IMR-90 (cell line): ENCODE results near the gene ARF3. TPM values are rescaled to one million over a fixed set of nuclear protein-coding genes. Genes with fewer than 3 reads are reported as not detected.

Experiments used
- ATAC-seq: fragments of 200-7000 bp; cut with Tn5 transposase; 2 replicates; pipeline ENCODE4 v1.9.1; 2020; ENCODE audit warnings: low read depth, mild to moderate bottlenecking, moderate library complexity
- BruUV-seq: library from RNA; stranded (reverse); fragments of 400-500 nt; replicated peaks from 2 replicates; lab custom pipeline; 2021; lab: Mats Ljungman, UMichigan
- CTCF ChIA-PET: fragments of 300-600 bp; formaldehyde crosslinking; extraction: SDS; loops from one replicate; lab custom pipeline; 2021; ENCODE audit warnings: antibody characterized with exemption; lab: Yijun Ruan, JAX
- POLR2A ChIA-PET: fragments of 300-600 bp; sonication (Branson Sonifier 250); formaldehyde crosslinking; loops from one replicate; lab custom pipeline; 2022; ENCODE audit warnings: antibody characterized with exemption; ENCODE audit not compliant: unreplicated experiment; lab: Charles Lee
- DNase-seq: peaks from one replicate; pipeline ENCODE4 v3.0.0; 2013
- H2AFZ ChIP-seq: replicated peaks from 2 replicates; pipeline ENCODE3; 2013; ENCODE audit warnings: low read length, mild to moderate bottlenecking; ENCODE audit not compliant: poor library complexity
- H2AK5ac ChIP-seq: 2 replicates; pipeline ENCODE4 v1.6.1; 2013; ENCODE audit warnings: low read depth, low read length, inconsistent platforms
- H2AK9ac ChIP-seq: replicated peaks from 2 replicates; pipeline ENCODE3; 2013; ENCODE audit warnings: mild to moderate bottlenecking, low read depth, low read length, moderate library complexity; ENCODE audit not compliant: poor library complexity
- H2BK120ac ChIP-seq: 2 replicates; pipeline ENCODE4 v1.6.1; 2013; ENCODE audit warnings: low read depth, low read length, inconsistent platforms
- H2BK15ac ChIP-seq: 3 replicates; pipeline ENCODE4 v1.6.1; 2013; ENCODE audit warnings: low read depth, low read length, inconsistent platforms
- H2BK20ac ChIP-seq: 2 replicates; pipeline ENCODE4 v1.6.1; 2013; ENCODE audit warnings: low read depth, mild to moderate bottlenecking, inconsistent platforms, low read length, moderate library complexity
- H2BK5ac ChIP-seq: 2 replicates; pipeline ENCODE4 v1.6.1; 2013; ENCODE audit warnings: mild to moderate bottlenecking, low read depth, low read length, inconsistent platforms; ENCODE audit not compliant: poor library complexity, severe bottlenecking
- H3K14ac ChIP-seq: replicated peaks from 2 replicates; pipeline ENCODE4 v1.6.1; 2013; ENCODE audit warnings: low read depth, low read length, inconsistent platforms
- H3K18ac ChIP-seq: 2 replicates; pipeline ENCODE4 v1.6.1; 2013; ENCODE audit warnings: low read depth, low read length, control low read depth
- H3K23ac ChIP-seq: 2 replicates; pipeline ENCODE4 v1.6.1; 2013; ENCODE audit warnings: low read depth, low read length, inconsistent platforms
- H3K27ac ChIP-seq: 2 replicates; pipeline ENCODE4 v1.5.1; 2013; ENCODE audit warnings: mild to moderate bottlenecking, control low read depth, low read length; ENCODE audit not compliant: insufficient read depth
- H3K27me3 ChIP-seq: 2 replicates; pipeline ENCODE4 v1.6.1; 2013; ENCODE audit warnings: low read length; ENCODE audit not compliant: control insufficient read depth, insufficient read depth
- H3K36me3 ChIP-seq: 2 replicates; pipeline ENCODE4 v1.6.1; 2013; ENCODE audit warnings: low read length, mixed read lengths; ENCODE audit not compliant: control insufficient read depth, insufficient read depth
- H3K4ac ChIP-seq: 2 replicates; pipeline ENCODE4 v1.6.1; 2013; ENCODE audit warnings: low read depth, low read length, inconsistent platforms
- H3K4me1 ChIP-seq: 2 replicates; pipeline ENCODE4 v1.6.1; 2013; ENCODE audit warnings: low read length, mixed read lengths; ENCODE audit not compliant: control insufficient read depth, insufficient read depth
- H3K4me2 ChIP-seq: 2 replicates; pipeline ENCODE4 v1.6.1; 2013; ENCODE audit warnings: low read depth, mild to moderate bottlenecking, control low read depth, low read length, moderate library complexity
- H3K4me3 ChIP-seq: 2 replicates; pipeline ENCODE4 v1.5.1; 2013; ENCODE audit warnings: low read depth, mild to moderate bottlenecking, control low read depth, low read length, moderate library complexity; ENCODE audit not compliant: insufficient read depth
- H3K56ac ChIP-seq: 2 replicates; pipeline ENCODE4 v1.6.1; 2013; ENCODE audit warnings: low read length, inconsistent platforms; ENCODE audit not compliant: insufficient read depth; ENCODE audit errors: extremely low read depth
- H3K79me1 ChIP-seq, 2 experiments: 2 replicates each; pipeline ENCODE4 v1.6.1; 2013; ENCODE audit warnings: low read length in 2 of 2, inconsistent platforms in 1 of 2, low read depth in 1 of 2
- H3K9ac ChIP-seq: 2 replicates; pipeline ENCODE4 v1.6.1; 2013; ENCODE audit warnings: low read depth, low read length, control low read depth
- H3K9me1 ChIP-seq: 2 replicates; pipeline ENCODE4 v1.6.1; 2013; ENCODE audit warnings: low read length, inconsistent platforms; ENCODE audit not compliant: insufficient read depth
- H3K9me3 ChIP-seq: 2 replicates; pipeline ENCODE4 v1.6.1; 2013; ENCODE audit warnings: low read length; ENCODE audit not compliant: control insufficient read depth, insufficient read depth
- H4K20me1 ChIP-seq: 2 replicates; pipeline ENCODE4 v1.6.1; 2013; ENCODE audit warnings: low read length, inconsistent platforms; ENCODE audit not compliant: insufficient read depth
- H4K5ac ChIP-seq: 2 replicates; pipeline ENCODE4 v1.6.1; 2013; ENCODE audit warnings: mild to moderate bottlenecking, low read depth, low read length, control low read depth
- H4K8ac ChIP-seq, 2 experiments: 2 replicates each; pipeline ENCODE4 v1.6.1; 2013; ENCODE audit warnings: low read depth in 2 of 2, low read length in 2 of 2, control low read depth in 1 of 2, inconsistent platforms in 1 of 2
- H4K91ac ChIP-seq: 2 replicates; pipeline ENCODE4 v1.6.1; 2013; ENCODE audit warnings: low read depth, low read length, inconsistent platforms; ENCODE audit not compliant: insufficient read depth
- BHLHE40 ChIP-seq: fragments of 150-350 bp; IDR thresholded peaks from 2 replicates; pipeline ENCODE4 v1.6.1; 2016; ENCODE audit warnings: mild to moderate bottlenecking, low read depth, low read length
- CHD1 ChIP-seq: IDR thresholded peaks from 2 replicates; pipeline ENCODE4 v1.6.1; 2012; ENCODE audit warnings: low read depth, low read length, improper control_type of control experiment
- FOS ChIP-seq: fragments of 150-350 bp; IDR thresholded peaks from 2 replicates; pipeline ENCODE4 v1.6.1; 2016; ENCODE audit warnings: low read depth, low read length
- MAZ ChIP-seq: IDR thresholded peaks from 2 replicates; pipeline ENCODE4 v1.6.1; 2012; ENCODE audit warnings: low read depth, mild to moderate bottlenecking, low read length, improper control_type of control experiment, moderate library complexity, borderline replicate concordance
- NFE2L2 ChIP-seq: fragments of 150-350 bp; IDR thresholded peaks from 2 replicates; pipeline ENCODE4 v1.6.1; 2016; ENCODE audit warnings: low read depth, mild to moderate bottlenecking, low read length
- RAD21 ChIP-seq: IDR thresholded peaks from 2 replicates; pipeline ENCODE4 v1.6.1; 2012; ENCODE audit warnings: low read length, improper control_type of control experiment
- RCOR1 ChIP-seq: IDR thresholded peaks from 2 replicates; pipeline ENCODE4 v1.6.1; 2012; ENCODE audit warnings: mild to moderate bottlenecking, low read length, improper control_type of control experiment; ENCODE audit not compliant: insufficient replicate concordance
- RFX5 ChIP-seq: IDR thresholded peaks from 2 replicates; pipeline ENCODE4 v1.8.0; 2012; ENCODE audit warnings: low read depth, mild to moderate bottlenecking, low read length, moderate library complexity
- SMC3 ChIP-seq: fragments of 150-350 bp; IDR thresholded peaks from 2 replicates; pipeline ENCODE4 v1.6.1; 2016; ENCODE audit warnings: low read depth, mild to moderate bottlenecking, antibody characterized with exemption, low read length, moderate library complexity
- WGBS, 2 experiments: methylation state at CpG; one replicate each; pipeline versions ENCODE4 v1.1.5 to v1.1.7; 2013; ENCODE audit warnings: missing lambda C conversion rate in 2 of 2; ENCODE audit not compliant: insufficient read length in 1 of 2; ENCODE audit errors: extremely low coverage in 2 of 2; 5-methylcytosine and 5-hydroxymethylcytosine counted together
- dilution Hi-C: fragments of 300-500 bp; cut with HindIII; formaldehyde crosslinking; loops from one replicate; pipeline ENCODE4 v1.14.3; 2018; ENCODE audit warnings: low sequenced_read_pairs; ENCODE audit not compliant: unreplicated experiment
- in situ Hi-C: fragments of 300-500 bp; cut with MboI; formaldehyde crosslinking; loops from 3 replicates; pipeline ENCODE4 v1.14.3; 2019; ENCODE audit warnings: low sequenced_read_pairs, inconsistent platforms, mixed read lengths
- intact Hi-C: fragments of 100-400 bp; cut with micrococcal nuclease; formaldehyde crosslinking; loops from 2 replicates; pipeline ENCODE4 v1.10.0; 2022
- polyA plus RNA-seq, 3 experiments: library from polyadenylated mRNA; depleted of rRNA; stranded (reverse); fragments of >200 nt; gene quantifications; 2 replicates each; pipeline ENCODE4 v1.2.3, GENCODE V29; 2012; ENCODE audit warnings: low replicate concordance in 1 of 3
- total RNA-seq: library from RNA; depleted of rRNA; stranded (reverse); fragments of >200 nt; gene quantifications from 2 replicates; pipeline ENCODE4 v1.2.3, GENCODE V29; 2012
- TF ChIP-seq, protein P1 (sequence below): conservative IDR thresholded peaks from 2 replicates; pipeline ENCODE4 v1.5.1; 2012; ENCODE audit warnings: mild to moderate bottlenecking, low read depth, low read length, improper control_type of control experiment

The ARF3 gene
- total and polyA plus RNA-seq, 2 of the 4 experiments (the other 2 are of a cell fraction), result 97.7 to 198 TPM

GRCh38 chr12:48977290-48978281 is 20.3 kb upstream of the ARF3 start:
- H3K9me1 ChIP-seq, result peaks cover 8% of the 10 kb centered on the region
- intact Hi-C loops (no loop called here), in situ Hi-C loops (no loop called here), dilution Hi-C loops (no loop called here)
- ChIA-PET CTCF (interaction anchor here (0.8 to 1.9 kb wide), 5 partner anchors 9 to 88 kb away, joined by 3 to 11 read pairs (median 3); no protein-coding TSS in a partner anchor), POLR2A (no interaction called here)
- H4K5ac ChIP-seq, result no peak overlapping the region
- H2BK5ac ChIP-seq, result no peak overlapping the region
- H2AK5ac ChIP-seq, result no peak overlapping the region
- no peak overlapping the region for H2BK120ac ChIP-seq
- ATAC-seq, result peak; percentile 58
- H3K79me1 ChIP-seq, result no peaks in the 10 kb centered on the region
- no peak overlapping the region for H3K18ac ChIP-seq
- BruUV-seq, result no TSS peak
- H2BK15ac ChIP-seq, result no peak overlapping the region
- H3K9ac ChIP-seq, result no peak overlapping the region
- peaks cover 9% of the 10 kb centered on the region for H3K4me1 ChIP-seq
- peak overlapping the region; percentile 82; the same call in 1 of the 2 replicates for H3K23ac ChIP-seq
- H4K20me1 ChIP-seq, result peaks cover 16% of the 10 kb centered on the region
- H4K8ac ChIP-seq, result no peak overlapping the region
- peak; percentile 80 for DNase-seq
- no peak overlapping the region for H3K14ac ChIP-seq
- peak overlapping the region; percentile 48 for H2AFZ ChIP-seq
- 9% methylated on average over 23 of the region's 50 CpGs; no CpG with 5 or more reads in 1 of the 2 experiments for WGBS, 2 experiments
- peaks cover 79% of the 10 kb centered on the region for H3K27me3 ChIP-seq
- H3K4me2 ChIP-seq, result no peak overlapping the region
- no peaks in the 10 kb centered on the region for H3K36me3 ChIP-seq
- no peak overlapping the region for H3K4ac ChIP-seq
- H3K9me3 ChIP-seq, result no peaks in the 10 kb centered on the region
- H4K91ac ChIP-seq, result no peak overlapping the region
- no peak overlapping the region for H3K56ac ChIP-seq
- peak overlapping the region; percentile 38 for H2AK9ac ChIP-seq
- no peak overlapping the region for H2BK20ac ChIP-seq
- no peak overlapping the region for H3K4me3 ChIP-seq
- peak; percentile 12; the same call in 1 of the 2 replicates for TF ChIP-seq MAZ
- TF ChIP-seq NFE2L2, result no peak
- no peak for TF ChIP-seq RCOR1
- TF ChIP-seq BHLHE40, result peak; percentile 93
- peak; percentile 31 for TF ChIP-seq SMC3
- TF ChIP-seq FOS, result peak; percentile 25; the same call in 1 of the 2 replicates
- TF ChIP-seq RAD21, result peak; percentile 36
- TF ChIP-seq, protein P1, sequence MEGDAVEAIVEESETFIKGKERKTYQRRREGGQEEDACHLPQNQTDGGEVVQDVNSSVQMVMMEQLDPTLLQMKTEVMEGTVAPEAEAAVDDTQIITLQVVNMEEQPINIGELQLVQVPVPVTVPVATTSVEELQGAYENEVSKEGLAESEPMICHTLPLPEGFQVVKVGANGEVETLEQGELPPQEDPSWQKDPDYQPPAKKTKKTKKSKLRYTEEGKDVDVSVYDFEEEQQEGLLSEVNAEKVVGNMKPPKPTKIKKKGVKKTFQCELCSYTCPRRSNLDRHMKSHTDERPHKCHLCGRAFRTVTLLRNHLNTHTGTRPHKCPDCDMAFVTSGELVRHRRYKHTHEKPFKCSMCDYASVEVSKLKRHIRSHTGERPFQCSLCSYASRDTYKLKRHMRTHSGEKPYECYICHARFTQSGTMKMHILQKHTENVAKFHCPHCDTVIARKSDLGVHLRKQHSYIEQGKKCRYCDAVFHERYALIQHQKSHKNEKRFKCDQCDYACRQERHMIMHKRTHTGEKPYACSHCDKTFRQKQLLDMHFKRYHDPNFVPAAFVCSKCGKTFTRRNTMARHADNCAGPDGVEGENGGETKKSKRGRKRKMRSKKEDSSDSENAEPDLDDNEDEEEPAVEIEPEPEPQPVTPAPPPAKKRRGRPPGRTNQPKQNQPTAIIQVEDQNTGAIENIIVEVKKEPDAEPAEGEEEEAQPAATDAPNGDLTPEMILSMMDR, result peak; percentile 74
- TF ChIP-seq CHD1, result no peak
- TF ChIP-seq RFX5, result no peak
- no peak overlapping the region for H3K27ac ChIP-seq
